ENCODE results near the gene MACROH2A1.

Gene MACROH2A1

DNA sequence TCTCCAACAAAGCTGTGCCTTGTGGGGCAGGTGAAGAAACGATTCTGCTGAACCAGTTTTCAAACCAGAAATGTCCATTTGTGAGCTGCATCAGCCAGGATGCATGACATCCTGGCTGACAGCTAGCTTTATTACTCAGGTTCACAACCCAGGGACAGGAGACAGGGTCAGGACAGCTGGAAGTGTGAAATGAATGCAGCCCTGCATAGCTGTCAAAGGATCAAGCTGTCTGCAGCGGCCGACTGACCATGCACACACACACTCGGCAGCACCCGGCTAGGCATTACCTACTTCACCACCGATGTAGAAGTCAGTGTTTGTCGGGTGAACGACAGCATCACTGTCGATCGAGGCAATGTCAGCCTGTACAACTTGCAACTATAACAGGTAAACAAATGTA is 48.5 kb downstream of the MACROH2A1 start:
- no peak for DNase-seq

- no peak for DNase-seq
These were observed 49.1 kb downstream of the MACROH2A1 start for GRCh38 chr5:135349886-135350285.

DNA sequence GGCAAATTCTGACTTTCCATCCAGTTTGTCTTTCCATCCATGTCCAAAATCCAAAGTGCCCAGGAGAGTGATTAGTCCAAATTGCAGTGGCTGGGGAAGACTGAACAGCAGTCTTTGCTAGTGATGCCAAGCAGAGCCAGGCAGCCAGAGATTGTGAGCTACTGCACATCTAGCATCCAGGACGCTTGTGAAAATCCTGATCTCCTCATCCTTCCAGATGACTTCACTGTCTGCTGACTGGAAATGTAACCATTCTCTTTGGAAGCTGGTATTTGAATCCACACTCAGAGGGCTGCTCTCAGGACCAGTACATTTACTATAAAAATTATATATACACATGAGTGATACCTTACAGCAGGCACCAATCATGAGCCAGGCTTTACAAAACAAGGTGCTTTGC is 49.6 kb downstream of the MACROH2A1 start:
- DNase-seq, result no peak

GRCh38 chr5:135348918-135349317 is 50.1 kb downstream of the MACROH2A1 start:
- DNase-seq, result no peak

DNA sequence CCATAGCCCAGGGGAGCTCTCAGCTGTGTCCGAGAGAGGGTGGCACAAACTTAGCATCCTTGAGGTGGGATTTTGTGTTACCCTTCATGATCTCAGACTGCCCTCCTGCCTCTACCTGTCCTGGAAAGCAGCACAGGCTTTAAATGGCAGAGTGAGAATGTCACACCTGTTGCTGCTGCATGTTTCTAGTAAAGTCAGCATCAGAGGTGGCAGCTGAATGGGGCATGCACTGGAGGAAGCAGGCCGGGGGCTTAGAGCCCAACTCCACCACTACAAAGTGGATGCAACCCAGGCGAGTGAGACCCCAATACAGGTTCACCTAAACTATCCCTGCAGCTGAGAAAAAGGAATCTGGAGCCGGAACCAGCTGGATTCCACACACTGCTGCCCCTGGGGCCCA is 51.6 kb downstream of the MACROH2A1 start:
- DNase-seq, result no peak

DNA sequence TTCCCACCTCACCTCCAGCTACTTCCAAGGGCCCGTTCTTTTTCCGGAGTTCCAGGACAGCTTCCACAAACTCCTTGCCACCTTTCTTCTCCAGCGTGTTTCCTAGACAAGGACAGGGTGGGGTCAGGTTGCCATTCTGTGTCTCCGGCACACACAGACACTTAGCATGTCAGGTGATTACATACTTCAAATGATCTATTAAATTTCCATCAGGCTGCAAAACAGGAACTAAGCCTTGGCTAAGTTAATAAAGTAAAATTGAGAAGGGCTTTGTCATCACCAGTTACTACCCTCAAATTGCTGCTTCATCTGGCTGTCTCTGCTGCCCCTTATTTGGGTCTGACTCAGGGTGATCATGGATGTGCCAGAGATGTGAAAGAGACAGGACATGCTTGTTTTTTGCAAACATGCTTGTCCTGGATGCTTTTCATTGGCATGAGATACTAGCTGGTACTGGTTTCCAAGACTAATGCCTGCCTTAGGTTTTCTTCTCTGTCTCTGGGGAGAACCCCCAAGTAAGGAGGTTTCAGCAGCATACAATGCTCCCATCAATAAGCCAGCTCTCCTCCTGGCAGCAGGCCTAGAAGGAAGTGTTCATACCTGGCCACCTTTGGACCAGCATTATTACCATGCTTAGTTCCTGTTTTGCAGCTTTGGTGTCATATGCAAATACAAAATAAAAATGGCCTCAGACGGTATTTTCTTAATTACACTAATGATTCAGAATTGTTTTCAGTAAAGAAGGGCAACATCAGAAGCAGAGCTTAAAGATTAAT is 52.9 kb downstream of the MACROH2A1 start:
- DNase-seq, result no peak

DNA sequence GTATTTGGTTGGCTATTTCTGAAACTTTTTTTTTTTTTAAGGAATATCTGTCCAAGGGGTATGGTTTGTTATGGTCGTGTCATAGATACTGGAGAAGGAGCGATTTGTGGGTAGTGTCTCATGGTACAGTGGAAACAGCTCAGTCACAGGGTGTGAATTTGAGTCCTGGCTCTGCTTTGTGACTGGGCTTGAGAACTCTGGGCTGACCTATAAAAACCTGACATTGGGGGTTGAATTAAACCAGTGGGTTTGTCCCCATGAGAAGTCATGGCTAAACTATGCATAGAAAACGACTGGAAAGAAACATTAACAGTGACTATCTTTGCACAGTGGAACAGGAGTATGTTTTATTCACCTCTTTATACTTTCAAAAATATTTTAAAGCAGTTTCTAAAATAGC is 54.7 kb downstream of the MACROH2A1 start:
- DNase-seq, result no peak

DNA sequence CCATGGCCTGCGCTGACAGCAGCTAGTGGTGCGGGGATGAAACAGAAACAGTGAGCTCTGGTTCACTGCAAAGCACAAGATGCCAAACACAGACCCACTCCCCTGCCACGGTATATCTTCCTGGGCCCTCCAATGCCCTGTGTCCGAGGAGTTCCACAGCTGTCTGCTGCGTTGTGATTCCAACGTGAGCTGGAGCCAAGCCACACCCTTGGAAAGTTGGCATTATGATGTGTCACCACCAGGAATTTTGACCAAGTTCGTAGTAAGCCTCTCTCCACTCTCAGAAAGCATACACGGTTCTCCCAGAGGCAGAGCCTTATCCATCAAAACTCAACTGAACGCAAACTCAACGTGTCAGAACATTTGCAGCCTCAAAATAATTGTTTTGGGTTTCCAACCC is 55.6 kb downstream of the MACROH2A1 start:
- no peak for DNase-seq

- DNase-seq, result no peak
These were observed 56.5 kb downstream of the MACROH2A1 start for GRCh38 chr5:135342551-135342875.

DNA sequence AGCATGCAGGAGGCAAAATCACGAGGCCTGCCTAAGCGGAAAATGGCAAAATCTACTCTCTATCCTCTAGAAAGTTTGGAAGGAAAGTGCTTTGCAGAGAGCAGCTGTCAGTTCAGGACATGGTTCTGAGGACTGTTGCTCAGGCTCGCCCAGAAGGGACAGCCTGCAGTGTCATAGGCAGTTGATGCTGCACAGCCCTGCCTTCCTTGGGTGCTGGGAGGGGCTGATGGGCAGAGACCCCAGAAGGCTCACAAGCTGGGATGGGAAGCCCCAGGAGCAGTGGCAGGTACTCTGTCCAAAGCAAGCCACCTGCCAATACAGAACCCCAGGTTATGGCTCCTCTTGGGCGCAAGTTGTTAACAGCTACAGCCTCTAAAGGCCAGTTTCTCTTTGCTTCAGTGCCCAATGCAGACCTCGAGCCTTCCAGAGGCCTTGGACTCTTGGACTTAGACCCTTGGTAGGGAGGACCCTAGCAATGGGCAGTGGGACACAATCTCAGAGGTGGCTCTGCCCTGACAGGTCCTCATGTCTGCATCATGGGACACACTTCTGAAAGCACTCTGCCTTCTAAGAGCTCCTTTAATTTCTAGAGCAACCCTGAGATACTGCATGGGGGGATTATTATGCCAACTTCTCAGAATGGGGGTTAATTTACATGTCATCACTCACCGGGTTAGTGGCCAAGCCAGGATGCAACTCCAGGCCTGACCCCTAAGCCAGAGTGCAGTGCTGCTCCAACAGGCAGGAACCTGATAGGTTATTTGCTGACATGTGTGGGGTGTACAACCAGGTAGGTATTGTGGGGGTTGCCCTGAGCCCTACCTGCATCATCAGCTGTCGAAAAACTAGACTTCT is 57.1 kb downstream of the MACROH2A1 start:
- DNase-seq, result no peak

- DNase-seq, result no peak
These were observed 57.9 kb downstream of the MACROH2A1 start for GRCh38 chr5:135341016-135341666.

DNA sequence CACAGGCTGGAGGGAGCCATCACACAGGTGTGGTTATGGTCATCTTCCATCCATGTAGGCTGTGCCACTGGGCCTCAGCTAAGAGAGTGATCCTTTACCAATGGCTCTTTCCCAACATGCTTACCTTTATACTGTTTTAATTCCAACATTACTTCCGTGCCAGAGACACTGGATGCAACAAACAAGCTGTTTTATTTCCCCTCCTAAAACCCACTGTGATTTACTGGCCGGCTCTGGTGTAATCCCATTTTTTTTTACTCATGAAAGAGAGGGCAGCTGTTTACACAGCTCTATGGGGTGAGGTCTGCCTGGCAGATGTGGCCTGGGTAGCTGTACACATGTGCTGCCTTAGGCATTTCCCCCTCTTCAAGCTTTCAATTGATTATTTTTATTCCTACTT is 58.5 kb downstream of the MACROH2A1 start:
- no peak for DNase-seq

DNA sequence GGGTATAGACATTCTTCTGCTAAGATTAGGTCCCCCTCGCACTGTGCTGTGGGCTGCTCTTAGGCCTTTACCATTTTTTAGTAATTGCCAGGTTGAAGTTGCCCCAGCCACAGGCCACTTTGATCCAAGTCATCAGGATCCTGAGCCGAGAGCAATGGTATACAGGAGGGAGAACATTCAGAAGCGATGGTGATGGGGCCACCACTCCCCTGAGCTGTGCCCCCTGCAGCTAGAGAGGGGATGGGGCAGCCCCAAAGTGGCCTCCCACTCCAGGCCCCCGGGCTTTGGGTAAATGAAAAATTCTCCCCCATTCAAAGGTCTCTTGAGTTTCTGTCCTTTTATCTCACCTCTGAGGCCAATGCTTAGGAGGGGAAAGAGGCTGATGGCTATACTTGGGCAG is 59.4 kb downstream of the MACROH2A1 start:
- no peak for DNase-seq

DNA sequence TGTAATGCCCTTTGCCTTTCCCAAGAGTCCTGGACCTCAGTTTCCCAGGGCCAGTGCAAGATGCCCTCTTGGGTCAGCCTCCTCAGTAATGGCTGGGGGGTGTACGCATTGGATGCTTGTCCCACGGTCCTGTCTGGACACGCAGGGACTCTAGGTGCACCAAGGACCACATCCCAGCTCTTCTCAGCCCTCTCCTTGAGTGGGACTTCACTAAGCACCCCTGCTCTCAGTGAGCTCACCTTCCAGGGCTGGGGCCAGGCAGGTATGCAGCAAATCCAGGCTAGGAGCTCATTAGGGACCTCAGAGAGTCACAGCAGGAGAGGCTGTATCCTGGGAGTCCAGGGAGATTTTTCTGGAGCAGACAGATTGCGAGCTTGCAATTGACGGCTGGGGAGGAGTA is 59.8 kb downstream of the MACROH2A1 start:
- no peak for DNase-seq

GRCh38 chr5:135337064-135337463 is 62.0 kb downstream of the MACROH2A1 start:
- DNase-seq, result no peak

DNA sequence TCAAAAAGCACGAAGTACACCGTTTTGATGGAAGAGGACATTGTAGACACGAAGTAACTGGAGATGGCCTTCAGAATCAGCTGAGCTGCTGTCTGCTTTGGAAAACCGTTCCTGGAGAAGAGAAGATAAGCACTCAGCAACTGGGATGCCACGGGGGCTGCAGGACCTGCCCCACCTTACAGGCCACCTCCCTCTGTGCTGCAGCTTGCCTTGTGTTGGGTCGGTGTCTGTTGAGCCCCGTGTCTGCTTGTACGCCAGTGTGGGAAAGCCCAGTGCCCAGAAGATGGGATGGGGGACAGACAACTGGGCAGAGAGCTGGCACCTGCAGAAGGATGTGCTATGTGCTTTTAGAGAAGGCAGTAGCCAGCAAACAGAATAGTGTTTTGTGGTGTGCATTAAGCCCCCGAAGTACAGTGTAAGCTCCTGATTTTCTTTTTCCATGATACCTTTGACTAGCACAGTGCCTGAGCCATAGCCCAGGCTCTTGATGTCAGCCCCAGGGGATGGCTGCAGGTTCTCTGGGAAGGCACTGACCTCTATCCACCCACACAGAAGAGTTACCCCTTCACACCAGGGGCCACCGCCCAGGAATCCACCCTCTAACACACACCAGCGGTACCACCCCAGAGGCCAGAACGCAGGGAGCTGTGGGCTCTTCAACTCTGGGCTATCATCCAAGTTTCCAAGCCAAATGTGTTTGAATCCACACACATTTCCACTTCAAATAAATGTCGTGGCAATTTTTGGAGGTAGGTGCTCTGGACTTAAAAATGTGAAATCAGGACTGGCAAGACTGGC is 63.8 kb downstream of the MACROH2A1 start:
- no peak for DNase-seq

GRCh38 chr5:135333732-135334515 is 65.1 kb downstream of the MACROH2A1 start:
- DNase-seq, result no peak

DNA sequence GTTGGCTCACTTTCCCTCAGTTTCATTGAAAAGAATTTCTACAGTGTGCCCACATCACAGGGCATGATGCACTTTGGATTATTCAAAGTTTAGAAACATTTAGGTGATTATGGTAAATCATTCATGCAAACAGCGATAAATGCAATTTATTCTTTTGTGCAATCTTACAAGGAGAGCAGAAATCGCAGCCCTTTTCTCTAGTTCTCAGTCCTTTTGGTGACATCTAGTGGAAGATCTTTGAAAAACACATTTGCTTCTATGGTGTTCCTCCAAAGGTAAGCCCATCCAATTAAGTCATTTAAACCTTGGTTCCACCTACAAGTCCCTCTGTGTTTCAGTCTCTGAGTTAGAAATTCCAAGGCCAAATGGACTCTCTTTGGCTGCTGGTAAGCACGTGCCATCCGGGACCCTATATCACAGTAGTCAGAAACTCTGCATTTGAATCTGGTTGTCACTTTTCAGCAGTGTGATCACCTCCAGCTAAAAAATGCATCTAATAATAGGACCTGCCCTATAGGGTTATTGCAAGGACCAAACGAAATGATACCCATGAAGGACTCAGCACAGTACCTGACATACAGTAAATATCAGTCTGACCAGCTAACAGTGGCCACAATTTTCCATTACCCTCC is 66.4 kb downstream of the MACROH2A1 start:
- DNase-seq, result no peak

DNA sequence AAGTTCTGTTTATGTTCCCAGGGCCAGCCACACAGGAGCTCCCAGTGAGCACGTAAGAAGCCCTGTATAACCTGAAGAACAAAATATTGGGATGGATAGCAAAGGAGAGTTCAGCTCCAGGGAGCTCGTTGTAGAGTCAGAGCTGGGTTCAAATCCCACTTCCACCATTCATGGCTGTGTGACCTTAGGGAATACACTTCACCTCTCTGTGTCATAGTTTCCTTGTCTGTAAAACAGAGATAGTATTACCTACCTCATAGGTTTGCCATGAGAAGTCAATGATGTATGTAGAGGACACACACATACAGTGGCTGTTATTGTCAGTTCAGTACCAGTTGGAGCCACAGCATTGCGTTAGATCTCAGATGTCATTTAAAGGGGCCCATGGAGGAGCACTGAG is 67.4 kb downstream of the MACROH2A1 start:
- no peak for DNase-seq

DNA sequence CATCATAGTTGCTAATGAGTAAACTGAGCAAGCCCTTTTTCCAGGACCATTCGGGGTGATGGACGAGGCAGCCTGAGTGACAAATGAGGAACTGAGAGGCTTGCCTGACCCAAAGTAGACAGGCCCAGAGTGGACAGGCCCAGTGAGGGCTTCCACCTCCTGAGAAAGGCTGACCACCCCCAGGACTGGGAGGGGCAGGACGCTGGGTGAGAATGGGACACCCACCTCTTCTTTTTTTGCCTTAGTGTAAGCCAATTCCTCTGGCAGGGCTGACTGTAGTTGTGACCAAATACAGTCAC is 68.3 kb downstream of the MACROH2A1 start:
- no peak for DNase-seq

- DNase-seq, result no peak
These were observed 68.9 kb downstream of the MACROH2A1 start for GRCh38 chr5:135329913-135330797.
